Measurements from ENCODE around the gene TRMO.
"Not testable (repeated sequence)": the region's sequence is repeated elsewhere in the genome, so short reads cannot be mapped to it uniquely, and the experiment has no call there.

The TRMO gene

GRCh38 chr9:97921959-97922724 lies at the start of gene TRMO:
TRMO (minus strand) TSS chr9:97922500; CDS start chr9:97922493, 7 bp downstream.
- DNase-seq: peak; percentile 98

- DNase-seq: no peak
These were observed 47.9 kb upstream of the TRMO start for GRCh38 chr9:97970165-97970564.

- no peak for DNase-seq
These were observed 46.7 kb upstream of the TRMO start for GRCh38 chr9:97969014-97969413.

GRCh38 chr9:97966493-97966892 lies 44.2 kb upstream of the TRMO start:
- peak; percentile 54 for DNase-seq

- no peak for DNase-seq
These were observed 42.6 kb upstream of the TRMO start for GRCh38 chr9:97964901-97965300.

- no peak for DNase-seq
These were observed 40.9 kb upstream of the TRMO start for GRCh38 chr9:97963232-97963631.

- no peak for DNase-seq
These were observed 40.3 kb upstream of the TRMO start for GRCh38 chr9:97962575-97962974.

- DNase-seq: no peak
These were observed 39.8 kb upstream of the TRMO start for GRCh38 chr9:97962136-97962535.

- no peak for DNase-seq
These were observed 39.1 kb upstream of the TRMO start for GRCh38 chr9:97961361-97961760.

- DNase-seq: not testable (repeated sequence)
These were observed 38.5 kb upstream of the TRMO start for GRCh38 chr9:97960678-97961328.

GRCh38 chr9:97959585-97959984 lies 37.3 kb upstream of the TRMO start:
- DNase-seq: no peak

- no peak for DNase-seq
These were observed 36.7 kb upstream of the TRMO start for GRCh38 chr9:97958812-97959511.

GRCh38 chr9:97956331-97956730 lies 34.0 kb upstream of the TRMO start:
- no peak for DNase-seq

- peak; percentile 82 for DNase-seq
These were observed 32.3 kb upstream of the TRMO start for GRCh38 chr9:97954550-97954989.

- DNase-seq: peak; percentile 27
These were observed 28.6 kb upstream of the TRMO start for GRCh38 chr9:97950873-97951272.

GRCh38 chr9:97947094-97947493 lies 24.8 kb upstream of the TRMO start:
- DNase-seq: not testable (repeated sequence)

GRCh38 chr9:97945470-97945869 lies 23.2 kb upstream of the TRMO start:
- not testable (repeated sequence) for DNase-seq

GRCh38 chr9:97944612-97945011 lies 22.3 kb upstream of the TRMO start:
- no peak for DNase-seq

GRCh38 chr9:97943308-97943855 lies 21.1 kb upstream of the TRMO start:
- DNase-seq: no peak

- DNase-seq: no peak
These were observed 19.0 kb upstream of the TRMO start for GRCh38 chr9:97941323-97941722.

GRCh38 chr9:97940741-97941140 lies 18.4 kb upstream of the TRMO start:
- DNase-seq: no peak

- DNase-seq: no peak
These were observed 17.9 kb upstream of the TRMO start for GRCh38 chr9:97940233-97940632.

GRCh38 chr9:97938081-97938644 lies 15.9 kb upstream of the TRMO start, which contains the start of gene HEMGN:
HEMGN (minus strand) TSS chr9:97938172; CDS start chr9:97938136, 36 bp downstream.
- no peak for DNase-seq

Data from DMS53 (cell line).